Thymus (tissue), 11 donors: Measurements from ENCODE around the gene C16orf89. TPM values are rescaled to one million over a fixed set of nuclear protein-coding genes. Genes with fewer than 3 reads are reported as not detected.
A peak's percentile ranks its signal among the peaks of the same experiment; 100 is the strongest.

Source experiments
- DNase-seq, 9 donors: peaks; one replicate each; pipeline ENCODE4 v3.0.0-alpha.2; 2013; ENCODE audit warnings: low spot score in 9 of 9, low read depth in 6 of 9, missing footprints in 1 of 9
- H3K27ac ChIP-seq, 2 donors: one replicate each; pipeline ENCODE4 v1.5.1; 2013; ENCODE audit warnings: control low read depth in 1 of 2, low read depth in 1 of 2, low read length in 1 of 2, mild to moderate bottlenecking in 1 of 2, moderate library complexity in 1 of 2
- H3K27me3 ChIP-seq, 2 donors: one replicate each; pipeline ENCODE4 v1.5.1; 2013; ENCODE audit warnings: low read length in 1 of 2; ENCODE audit not compliant: control insufficient read depth in 2 of 2, insufficient read depth in 1 of 2
- H3K36me3 ChIP-seq, 2 donors: one replicate each; pipeline ENCODE4 v1.5.1; 2013; ENCODE audit warnings: low read length in 1 of 2, mild to moderate bottlenecking in 1 of 2, moderate library complexity in 1 of 2; ENCODE audit not compliant: control insufficient read depth in 2 of 2, insufficient read depth in 2 of 2
- H3K4me1 ChIP-seq, 2 donors: one replicate each; pipeline ENCODE4 v1.5.1; 2013; ENCODE audit warnings: low read length in 2 of 2; ENCODE audit not compliant: control insufficient read depth in 2 of 2, insufficient read depth in 2 of 2
- H3K4me3 ChIP-seq, 2 donors: one replicate each; pipeline ENCODE4 v1.5.1; 2013; ENCODE audit warnings: low read length in 2 of 2, control low read depth in 1 of 2, mild to moderate bottlenecking in 1 of 2
- H3K9me3 ChIP-seq, 2 donors: one replicate each; pipeline ENCODE4 v1.5.1; 2013; ENCODE audit warnings: low read length in 1 of 2, mild to moderate bottlenecking in 1 of 2; ENCODE audit not compliant: control insufficient read depth in 2 of 2, insufficient read depth in 1 of 2
- WGBS: extraction: QIAGEN DNeasy Blood & Tissue Kit; methylation state at CpG from one replicate; pipeline ENCODE4 v1.1.7; 2013; 5-methylcytosine and 5-hydroxymethylcytosine counted together
- polyA plus RNA-seq: library from polyadenylated mRNA; stranded (reverse); fragments of 200-250 nt; gene quantifications from one replicate; pipeline ENCODE4 v1.2.3, GENCODE V29; 2013
- total RNA-seq: library from RNA; stranded (reverse); fragments of 120-200 nt; gene quantifications from one replicate; pipeline ENCODE4 v1.2.4, GENCODE V29; 2013
- donor health status: healthy.

Gene C16orf89
- total and polyA plus RNA-seq, 2 donors: 0.71 to 1.4 TPM

DNA sequence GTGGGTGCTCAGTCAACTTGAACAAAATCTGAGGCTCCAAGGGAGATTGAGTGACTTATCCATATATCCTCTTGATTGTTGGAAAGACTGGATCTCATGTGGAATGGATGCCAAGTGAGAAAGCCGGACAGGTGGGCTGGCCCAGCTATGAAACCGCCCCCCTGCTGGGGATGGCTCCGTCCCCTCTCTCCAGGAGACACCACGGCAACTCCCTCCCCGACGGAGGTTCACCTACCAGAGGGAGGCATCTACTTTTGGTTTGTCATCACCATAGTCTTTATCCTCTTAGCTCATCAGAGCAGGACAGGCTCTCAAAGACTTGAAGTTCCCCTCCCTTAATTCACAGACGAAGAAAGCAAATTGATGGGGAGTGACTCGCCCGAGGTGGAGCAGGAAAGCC is 4.1 kb upstream of the C16orf89 start:
- peaks cover 0 to 5% of the 10 kb centered on the region in 2 donors for H3K9me3 ChIP-seq
- no peak for DNase-seq
- H3K27ac ChIP-seq: no peak overlapping the region
- H3K27me3 ChIP-seq: no peaks in the 10 kb centered on the region
- H3K4me1 ChIP-seq: peaks cover 9 to 33% of the 10 kb centered on the region in 2 donors
- H3K36me3 ChIP-seq: peaks cover 0 to 1% of the 10 kb centered on the region in 2 donors
- H3K4me3 ChIP-seq: no peak overlapping the region
- 97% methylated on average over 9 of the region's 9 CpGs for WGBS

DNA sequence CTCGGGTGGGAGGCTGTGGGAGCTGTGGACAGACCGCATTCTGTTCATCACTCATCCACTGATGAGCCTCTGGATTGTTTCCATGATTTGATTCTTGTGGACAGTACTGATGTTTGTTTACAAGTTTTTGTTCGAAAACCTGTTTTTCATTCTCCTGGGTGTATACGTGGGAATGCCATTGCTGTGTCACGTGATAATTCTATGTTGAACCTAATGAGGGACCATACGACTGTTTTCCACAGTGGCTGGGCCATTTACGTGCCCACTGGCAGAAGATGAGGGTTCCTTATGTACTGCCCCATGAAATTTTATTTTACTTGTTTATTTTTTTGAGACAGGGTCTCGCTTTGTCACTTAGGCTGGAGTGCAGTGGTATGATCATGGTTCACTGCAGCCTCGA is 3.3 kb upstream of the C16orf89 start:
- Histone ChIP-seq H3K4me3 (no peak overlapping the region), H3K36me3 (no peaks in the 10 kb centered on the region), H3K27ac (no peak overlapping the region), H3K9me3 (peaks cover 0 to 5% of the 10 kb centered on the region in 2 donors), H3K27me3 (no peaks in the 10 kb centered on the region), H3K4me1 (peaks cover 9 to 38% of the 10 kb centered on the region in 2 donors)
- DNase-seq: no peak
- WGBS: 97% methylated on average over 9 of the region's 9 CpGs

DNA sequence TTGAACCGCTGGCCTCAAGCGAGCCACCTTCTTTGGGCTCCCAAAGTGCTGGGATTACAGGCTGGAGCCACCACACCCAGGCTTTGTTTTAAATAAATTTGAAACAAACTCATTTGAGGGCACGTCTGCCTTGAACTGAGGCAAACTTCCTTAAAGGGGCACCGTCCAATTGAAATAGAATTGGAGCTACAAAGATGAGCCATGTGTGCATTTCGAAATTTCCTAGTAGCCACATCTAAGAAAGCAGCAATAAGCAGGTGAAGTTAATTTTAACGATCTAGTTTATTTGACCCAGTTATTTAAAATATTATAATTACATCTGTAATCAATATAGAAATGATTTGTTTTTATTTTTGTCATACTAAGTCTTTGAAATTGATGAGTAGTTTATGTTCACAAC is 755 bp upstream of the C16orf89 start:
- DNase-seq: no peak
- H3K4me1 ChIP-seq: peaks cover 5 to 25% of the 10 kb centered on the region in 2 donors
- H3K36me3 ChIP-seq: no peaks in the 10 kb centered on the region
- 74% methylated on average over 6 of the region's 6 CpGs for WGBS
- peaks cover 0 to 5% of the 10 kb centered on the region in 2 donors for H3K9me3 ChIP-seq
- no peak overlapping the region for H3K27ac ChIP-seq
- no peaks in the 10 kb centered on the region for H3K27me3 ChIP-seq
- H3K4me3 ChIP-seq: no peak overlapping the region

DNA sequence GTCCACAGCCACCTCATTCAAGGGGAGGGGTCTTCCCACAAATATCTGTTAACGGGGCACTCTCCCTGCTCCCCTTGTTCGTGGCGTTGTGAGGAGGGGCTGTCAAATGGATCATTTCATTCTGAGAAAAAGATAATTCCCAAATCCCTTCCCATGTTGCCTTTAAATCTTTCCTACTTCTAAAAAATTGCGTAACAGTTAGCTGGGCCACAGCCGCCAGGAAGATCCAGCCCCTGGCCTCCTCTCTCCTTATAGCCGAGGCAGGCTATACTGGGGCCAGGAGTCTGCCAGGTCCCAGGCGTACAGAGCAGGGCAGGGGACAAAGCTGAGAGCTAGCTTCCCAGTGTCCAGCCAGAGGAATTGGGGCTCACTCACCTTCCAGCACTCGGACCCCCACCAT is 430 bp downstream of the C16orf89 start:
- H3K27me3 ChIP-seq: no peaks in the 10 kb centered on the region
- 89% methylated on average over 8 of the region's 8 CpGs for WGBS
- DNase-seq: no peak
- H3K4me3 ChIP-seq: no peak overlapping the region
- peaks cover 0 to 1% of the 10 kb centered on the region in 2 donors for H3K9me3 ChIP-seq
- no peak overlapping the region for H3K27ac ChIP-seq
- H3K36me3 ChIP-seq: no peaks in the 10 kb centered on the region
- peaks cover 0 to 21% of the 10 kb centered on the region in 2 donors for H3K4me1 ChIP-seq

DNA sequence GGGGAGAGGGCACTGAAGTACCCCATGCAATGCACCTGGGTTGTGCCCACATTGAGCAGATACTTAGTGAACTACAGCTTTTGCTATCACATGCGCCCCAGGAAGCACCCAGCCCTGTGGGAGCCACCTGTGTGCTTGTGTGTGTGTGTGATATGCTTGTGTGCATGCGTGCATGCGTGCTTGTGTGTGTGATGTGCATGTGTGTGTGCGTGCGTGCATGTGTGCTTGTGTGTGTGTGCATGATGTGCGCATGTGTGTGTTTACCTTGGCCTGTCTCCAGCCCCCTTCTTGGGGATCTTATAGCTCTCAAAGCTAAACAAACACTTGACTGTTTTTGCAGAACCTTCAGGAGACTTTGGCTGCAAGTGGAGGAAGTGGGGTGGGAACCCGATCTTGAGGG is 841 bp downstream of the C16orf89 start:
- Histone ChIP-seq H3K9me3 (no peaks in the 10 kb centered on the region), H3K27ac (no peak overlapping the region), H3K36me3 (no peaks in the 10 kb centered on the region), H3K4me1 (peaks cover 0 to 23% of the 10 kb centered on the region in 2 donors), H3K27me3 (no peaks in the 10 kb centered on the region), H3K4me3 (no peak overlapping the region)
- 88% methylated on average over 7 of the region's 7 CpGs for WGBS
- DNase-seq: peak in 1 of 9 donors; percentile 10

DNA sequence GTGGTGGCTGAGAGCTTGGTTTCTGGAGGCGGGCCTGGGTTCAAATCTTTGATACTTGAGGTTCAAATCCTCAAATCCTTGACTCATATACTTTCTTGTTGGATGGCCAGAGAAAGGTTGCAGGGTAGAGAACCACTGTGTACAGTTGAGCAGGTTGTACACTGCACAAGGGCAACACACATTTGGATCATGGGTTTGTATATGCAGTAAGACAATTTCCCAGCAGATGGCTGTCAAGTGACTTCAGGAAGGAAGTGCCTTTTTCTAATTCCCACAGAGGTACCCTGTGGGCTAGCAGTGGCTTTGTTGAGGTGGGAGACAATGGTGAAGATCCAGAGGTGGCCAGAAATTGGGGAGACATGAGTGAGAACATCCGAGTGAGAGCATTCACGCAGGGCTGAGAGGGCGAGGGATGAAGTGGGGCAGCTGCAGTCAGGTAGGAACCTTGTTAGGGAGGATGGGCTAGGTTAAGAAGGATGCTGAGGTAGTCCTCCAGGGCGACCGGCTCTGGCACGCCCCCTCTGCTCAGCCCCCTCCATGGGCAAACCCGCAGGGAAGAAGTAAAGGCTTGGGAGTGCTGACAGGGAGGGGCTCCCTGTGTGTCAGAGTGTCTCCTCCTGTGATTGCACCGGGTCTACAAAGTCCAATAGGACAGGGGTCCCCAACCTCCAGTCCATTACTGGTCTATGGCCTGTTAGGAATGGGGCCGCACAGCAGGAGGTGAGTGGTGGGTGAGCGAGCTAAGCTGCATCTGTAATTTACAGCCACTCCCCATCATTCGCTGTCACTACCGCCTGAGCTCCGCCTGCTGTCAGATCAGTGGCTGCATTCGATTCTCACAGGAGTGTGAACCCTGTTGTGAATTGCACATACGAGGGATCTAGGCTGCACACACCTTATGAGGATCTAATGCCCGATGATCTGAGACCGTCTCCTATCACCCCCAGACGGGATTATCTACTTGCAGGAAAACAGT is 2.7 kb downstream of the C16orf89 start:
- H3K27ac ChIP-seq: no peak overlapping the region
- peak in 1 of 9 donors; percentile 38 for DNase-seq
- no peaks in the 10 kb centered on the region for H3K27me3 ChIP-seq
- H3K36me3 ChIP-seq: no peaks in the 10 kb centered on the region
- peaks cover 0 to 26% of the 10 kb centered on the region in 2 donors for H3K4me1 ChIP-seq
- WGBS: 84% methylated on average over 19 of the region's 19 CpGs
- peaks cover 0 to 4% of the 10 kb centered on the region in 2 donors for H3K9me3 ChIP-seq
- no peak overlapping the region for H3K4me3 ChIP-seq

DNA sequence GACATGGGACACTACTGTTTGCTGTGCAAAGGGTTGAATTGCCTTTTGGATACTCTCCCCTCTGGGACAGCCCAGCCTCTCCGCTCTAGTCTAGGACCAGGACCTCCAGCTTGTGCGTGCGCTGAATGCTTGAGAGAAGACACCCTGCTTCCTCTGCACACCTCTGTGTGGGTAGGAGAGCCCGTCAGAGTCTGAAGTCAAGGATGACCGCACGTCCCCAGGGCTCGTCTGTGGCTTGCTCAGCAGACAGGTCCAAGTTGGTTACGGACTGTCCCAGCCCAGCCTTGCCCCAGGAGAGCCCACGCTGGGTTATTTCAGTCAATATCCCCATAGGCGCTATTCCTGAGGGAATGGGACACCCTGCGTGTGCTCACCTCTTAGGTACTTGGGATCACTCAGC is 3.7 kb downstream of the C16orf89 start:
- no peak for DNase-seq
- Histone ChIP-seq H3K36me3 (no peaks in the 10 kb centered on the region), H3K4me3 (no peak overlapping the region), H3K27ac (no peak overlapping the region), H3K27me3 (no peaks in the 10 kb centered on the region), H3K9me3 (peaks cover 0 to 4% of the 10 kb centered on the region in 2 donors), H3K4me1 (peaks cover 0 to 26% of the 10 kb centered on the region in 2 donors)
- 94% methylated on average over 11 of the region's 11 CpGs for WGBS

DNA sequence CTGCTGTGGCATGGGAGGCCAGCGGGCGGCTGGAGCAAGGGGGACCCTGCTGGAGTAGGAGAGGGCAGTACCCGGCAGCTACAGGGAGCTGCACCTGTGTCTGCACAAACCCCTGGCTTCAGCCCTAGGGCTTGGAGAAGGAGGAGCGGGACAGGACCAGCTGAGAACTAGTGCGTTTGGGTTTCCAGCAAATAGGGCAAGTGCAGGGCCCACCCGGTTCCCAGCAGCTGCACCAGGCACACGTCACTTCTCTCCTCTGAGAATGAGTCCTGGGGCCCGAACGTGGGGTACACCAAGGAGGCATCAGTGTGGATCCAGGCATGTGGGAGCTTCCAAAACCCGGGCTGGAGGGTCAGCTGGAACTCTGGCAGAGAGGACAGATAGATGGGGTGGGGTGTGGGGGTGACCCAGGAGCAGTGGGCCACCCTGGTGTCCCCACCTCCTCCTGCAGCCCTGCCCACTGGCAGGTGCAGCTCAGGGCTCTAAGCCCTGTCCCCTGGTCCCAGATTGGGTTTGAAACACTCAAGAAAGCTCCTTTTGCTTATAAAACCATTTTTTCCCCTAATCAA is 5.6 kb downstream of the C16orf89 start:
- DNase-seq: no peak
- Histone ChIP-seq H3K27ac (no peak overlapping the region), H3K9me3 (peaks cover 0 to 4% of the 10 kb centered on the region in 2 donors), H3K27me3 (no peaks in the 10 kb centered on the region), H3K4me1 (peaks cover 0 to 16% of the 10 kb centered on the region in 2 donors), H3K4me3 (no peak overlapping the region), H3K36me3 (no peaks in the 10 kb centered on the region)
- WGBS: 98% methylated on average over 10 of the region's 10 CpGs

DNA sequence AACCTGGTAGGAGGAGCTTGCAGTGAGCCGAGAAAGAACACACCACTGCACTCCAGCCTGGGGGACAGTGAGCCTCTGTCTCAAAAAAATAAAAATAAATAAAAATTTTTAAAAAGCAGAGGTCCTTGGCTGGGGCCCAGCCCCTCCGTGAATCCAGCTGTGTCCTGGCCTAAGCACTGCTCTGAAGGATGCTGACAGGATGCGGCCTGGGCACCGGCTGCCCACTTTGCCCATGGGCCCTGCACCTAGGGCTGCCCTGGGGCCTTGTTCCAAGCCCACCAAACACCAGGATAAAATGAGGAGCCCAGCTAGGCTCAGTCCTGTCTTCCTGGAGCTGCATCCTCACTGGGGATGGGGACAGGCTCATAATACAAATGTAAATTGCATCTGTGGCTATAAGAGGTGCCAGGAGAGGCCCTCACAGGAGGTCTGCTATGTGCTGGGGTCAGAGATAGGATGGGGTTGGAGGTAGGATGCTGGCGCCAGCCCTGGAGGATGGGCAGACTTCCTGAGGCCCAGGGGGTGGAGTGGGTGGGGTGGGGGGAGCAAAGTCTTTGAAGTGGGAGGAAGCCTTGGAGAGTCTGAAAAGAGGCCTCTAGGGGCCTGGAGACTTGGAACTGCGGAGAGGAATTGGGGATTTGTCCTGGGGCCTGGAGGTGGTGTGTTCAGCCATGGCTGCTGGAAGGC is 6.2 kb downstream of the C16orf89 start:
- Histone ChIP-seq H3K36me3 (no peaks in the 10 kb centered on the region), H3K27ac (no peak overlapping the region), H3K4me3 (no peak overlapping the region), H3K27me3 (no peaks in the 10 kb centered on the region), H3K4me1 (peaks cover 0 to 11% of the 10 kb centered on the region in 2 donors), H3K9me3 (peaks cover 0 to 4% of the 10 kb centered on the region in 2 donors)
- 91% methylated on average over 6 of the region's 6 CpGs for WGBS
- no peak for DNase-seq
